Raji (cell line): ENCODE measurements around the gene KIR3DL2.
"Not testable (repeated sequence)": the region's sequence is repeated elsewhere in the genome, so short reads cannot be mapped to it uniquely, and the experiment has no call there.

Experiments used
- POLR2A ChIP-seq: IDR thresholded peaks from 2 replicates; pipeline ENCODE4 v1.6.1; 2011; ENCODE audit warnings: low read depth, low read length, control low read depth; ENCODE audit not compliant: insufficient read depth

Gene KIR3DL2

GRCh38 chr19:54850061-54850640 lies at the start of gene KIR3DL2:
Gene KIR3DL2 (plus strand): TSS chr19:54850443. CDS start chr19:54850476, 33 bp downstream.
- not testable (repeated sequence) for TF ChIP-seq POLR2A

GRCh38 chr19:54803410-54803809 lies 46.8 kb upstream of the KIR3DL2 start, which contains the start of gene KIR2DL4:
Gene KIR2DL4 (plus strand): TSS chr19:54803610. CDS start chr19:54803652, 42 bp downstream.
- no peak for TF ChIP-seq POLR2A

- TF ChIP-seq POLR2A = no peak
Observed at GRCh38 chr19:54804101-54804500, 46.1 kb upstream of the KIR3DL2 start.

GRCh38 chr19:54804571-54804970 lies 45.7 kb upstream of the KIR3DL2 start:
- TF ChIP-seq POLR2A = no peak

- TF ChIP-seq POLR2A = no peak
Observed at GRCh38 chr19:54805665-54806515, 44.4 kb upstream of the KIR3DL2 start.

- no peak for TF ChIP-seq POLR2A
Observed at GRCh38 chr19:54806516-54806838, 43.8 kb upstream of the KIR3DL2 start.

- TF ChIP-seq POLR2A = not testable (repeated sequence)
Observed at GRCh38 chr19:54816251-54816650, 34.0 kb upstream of the KIR3DL2 start, which contains the start of gene KIR3DL1. Gene KIR3DL1 (plus strand): TSS chr19:54816468.

- no peak for TF ChIP-seq POLR2A
Observed at GRCh38 chr19:54817670-54818536, 32.3 kb upstream of the KIR3DL2 start.

DNA sequence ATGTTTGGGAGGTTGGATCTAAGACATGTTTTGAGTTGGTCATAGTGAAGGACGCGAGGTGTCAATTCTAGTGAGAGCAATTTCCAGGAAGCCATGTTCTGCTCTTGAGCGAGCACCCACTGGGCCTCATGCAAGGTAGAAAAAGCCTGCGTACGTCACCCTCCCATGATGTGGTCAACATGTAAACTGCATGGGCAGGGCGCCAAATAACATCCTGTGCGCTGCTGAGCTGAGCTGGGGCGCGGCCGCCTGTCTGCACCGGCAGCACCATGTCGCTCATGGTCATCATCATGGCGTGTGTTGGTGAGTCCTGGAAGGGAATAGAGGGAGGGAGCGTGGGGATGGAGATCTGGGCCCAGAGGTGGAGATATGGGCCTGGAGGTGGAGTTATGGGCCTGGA lies 17.7 kb upstream of the KIR3DL2 start, which contains the start of gene KIR2DS4:
TSS of gene KIR2DS4 (plus strand) at position 181 of the 400 bp plus-strand sequence.
- not testable (repeated sequence) for TF ChIP-seq POLR2A

GRCh38 chr19:54850930-54851329 lies 687 bp downstream of the KIR3DL2 start:
- TF ChIP-seq POLR2A = no peak

DNA sequence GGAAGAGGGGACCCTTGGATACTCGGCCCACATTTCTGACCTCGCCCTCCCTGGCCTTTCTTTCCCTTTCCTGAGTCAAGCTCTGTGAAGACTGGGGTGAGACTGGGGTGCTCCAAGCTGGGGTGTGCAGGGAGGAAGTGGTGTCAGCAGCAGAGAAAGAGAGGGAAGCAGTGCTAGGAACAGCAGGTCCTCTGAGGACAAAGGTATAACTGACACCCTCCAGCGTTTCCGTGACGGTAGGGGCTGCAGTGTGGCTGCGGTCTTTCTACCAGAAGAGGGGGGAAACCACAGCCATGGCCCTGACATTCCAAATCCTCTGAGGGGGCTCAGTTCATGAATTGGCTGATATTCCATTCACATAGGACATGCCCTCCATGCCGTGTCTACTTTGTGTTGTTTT lies 1.1 kb downstream of the KIR3DL2 start:
- TF ChIP-seq POLR2A = no peak

DNA sequence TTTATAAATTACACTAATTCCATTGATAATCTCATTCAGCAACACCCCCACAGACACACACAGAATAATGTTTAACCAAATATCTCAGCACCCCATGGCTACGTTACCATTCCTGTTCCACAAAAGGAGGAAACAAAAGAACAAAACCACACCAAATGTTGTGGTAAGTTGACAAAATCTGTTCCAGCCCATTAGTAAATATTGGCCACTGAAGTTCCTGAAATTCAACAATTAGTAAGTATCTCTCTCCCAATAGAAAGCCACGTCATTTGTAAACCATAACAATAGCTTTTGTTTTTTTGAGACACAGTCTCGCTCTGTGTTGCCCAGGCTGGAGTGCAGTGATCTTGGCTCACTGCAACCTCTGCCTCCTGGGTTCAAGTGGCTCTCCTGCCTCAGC lies 21.5 kb downstream of the KIR3DL2 start:
- TF ChIP-seq POLR2A = no peak

- no peak for TF ChIP-seq POLR2A
Observed at GRCh38 chr19:54873990-54874389, 23.7 kb downstream of the KIR3DL2 start, which contains the start of gene FCAR. Gene FCAR (plus strand): TSS chr19:54874235. CDS start chr19:54874290, 55 bp downstream.

DNA sequence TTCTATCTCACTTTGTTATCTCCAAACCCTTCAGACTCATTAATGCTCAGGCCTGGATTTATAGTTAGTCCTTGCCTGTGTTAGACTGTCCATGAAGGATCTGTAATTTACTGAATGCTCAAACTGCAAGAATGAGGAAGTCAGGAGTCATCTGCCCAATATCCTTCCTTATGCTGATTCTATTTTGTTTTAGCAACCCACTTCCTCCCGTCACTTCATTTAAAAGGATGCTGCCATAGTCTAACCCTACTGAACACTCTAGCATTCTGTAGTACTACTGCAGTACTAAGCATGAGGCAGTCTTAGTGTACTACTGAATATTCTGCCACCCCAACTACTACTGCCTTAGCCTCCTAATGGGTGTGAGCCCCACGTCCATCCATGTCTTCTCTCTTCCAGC lies 25.3 kb downstream of the KIR3DL2 start:
- TF ChIP-seq POLR2A = no peak

DNA sequence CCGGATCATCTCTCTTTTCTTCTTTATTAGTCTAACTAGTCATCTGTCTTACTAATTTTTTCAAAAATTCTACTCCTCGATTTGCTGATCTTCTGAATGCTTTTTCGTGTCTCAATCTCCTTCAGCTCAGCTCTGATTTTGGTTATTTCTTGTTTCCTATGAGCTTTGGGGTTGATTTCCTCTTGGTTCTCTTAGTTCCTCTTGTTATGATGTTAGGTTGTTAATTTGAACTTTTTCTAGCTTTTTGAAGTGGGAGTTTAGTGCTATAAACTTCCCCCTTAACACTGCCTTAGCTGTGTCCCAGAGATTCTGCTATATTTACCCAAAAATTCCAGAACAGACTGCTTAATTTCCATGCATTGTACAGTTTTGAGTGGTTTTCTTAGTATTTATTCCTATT lies 27.2 kb downstream of the KIR3DL2 start:
- TF ChIP-seq POLR2A = no peak
